ENCODE data around the gene SLC38A4. TPM values are rescaled to one million over a fixed set of nuclear protein-coding genes. Genes with fewer than 3 reads are reported as not detected.

SLC38A4 gene
- total RNA-seq, 4 donors from 2014 or later = 0.23 to 0.54 TPM; not detected in 2

GRCh38 chr12:46824709-46825108 is 1.1 kb downstream of the SLC38A4 start:
- TF ChIP-seq POLR2AphosphoS5 (IDR thresholded peaks at IDR 0.05) (no peak), POLR2A (IDR thresholded peaks at IDR 0.05) (no peak)
- Histone ChIP-seq H3K9me3 (no peaks in the 10 kb centered on the region), H3K4me3 (no peak overlapping the region), H3K27me3 (peaks cover 31% of the 10 kb centered on the region), H3K27ac (no peak overlapping the region), H3K4me1 (peaks cover 0 to 7% (median 0%) of the 10 kb centered on the region in 3 donors), H3K36me3 (no peaks in the 10 kb centered on the region)
- 100% methylated on average over 2 of the region's 2 CpGs for WGBS, 2 donors (ENCODE audit: low coverage in 1 of 2)
- no peak for ATAC-seq

- Histone ChIP-seq H3K4me3 (no peak overlapping the region), H3K36me3 (no peaks in the 10 kb centered on the region), H3K27me3 (peaks cover 3% of the 10 kb centered on the region), H3K9me3 (no peaks in the 10 kb centered on the region), H3K27ac (no peak overlapping the region), H3K4me1 (no peaks in the 10 kb centered on the region)
- no peak for ATAC-seq
- TF ChIP-seq POLR2A (IDR thresholded peaks at IDR 0.05) = no peak
- no peak for TF ChIP-seq POLR2AphosphoS5 (IDR thresholded peaks at IDR 0.05)
- TF ChIP-seq, protein P1, sequence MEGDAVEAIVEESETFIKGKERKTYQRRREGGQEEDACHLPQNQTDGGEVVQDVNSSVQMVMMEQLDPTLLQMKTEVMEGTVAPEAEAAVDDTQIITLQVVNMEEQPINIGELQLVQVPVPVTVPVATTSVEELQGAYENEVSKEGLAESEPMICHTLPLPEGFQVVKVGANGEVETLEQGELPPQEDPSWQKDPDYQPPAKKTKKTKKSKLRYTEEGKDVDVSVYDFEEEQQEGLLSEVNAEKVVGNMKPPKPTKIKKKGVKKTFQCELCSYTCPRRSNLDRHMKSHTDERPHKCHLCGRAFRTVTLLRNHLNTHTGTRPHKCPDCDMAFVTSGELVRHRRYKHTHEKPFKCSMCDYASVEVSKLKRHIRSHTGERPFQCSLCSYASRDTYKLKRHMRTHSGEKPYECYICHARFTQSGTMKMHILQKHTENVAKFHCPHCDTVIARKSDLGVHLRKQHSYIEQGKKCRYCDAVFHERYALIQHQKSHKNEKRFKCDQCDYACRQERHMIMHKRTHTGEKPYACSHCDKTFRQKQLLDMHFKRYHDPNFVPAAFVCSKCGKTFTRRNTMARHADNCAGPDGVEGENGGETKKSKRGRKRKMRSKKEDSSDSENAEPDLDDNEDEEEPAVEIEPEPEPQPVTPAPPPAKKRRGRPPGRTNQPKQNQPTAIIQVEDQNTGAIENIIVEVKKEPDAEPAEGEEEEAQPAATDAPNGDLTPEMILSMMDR (IDR thresholded peaks at IDR 0.05) = no peak
- no peak for TF ChIP-seq EP300 (IDR thresholded peaks at IDR 0.05)
These were observed 7.2 kb downstream of the SLC38A4 start for GRCh38 chr12:46818642-46819041.

DNA sequence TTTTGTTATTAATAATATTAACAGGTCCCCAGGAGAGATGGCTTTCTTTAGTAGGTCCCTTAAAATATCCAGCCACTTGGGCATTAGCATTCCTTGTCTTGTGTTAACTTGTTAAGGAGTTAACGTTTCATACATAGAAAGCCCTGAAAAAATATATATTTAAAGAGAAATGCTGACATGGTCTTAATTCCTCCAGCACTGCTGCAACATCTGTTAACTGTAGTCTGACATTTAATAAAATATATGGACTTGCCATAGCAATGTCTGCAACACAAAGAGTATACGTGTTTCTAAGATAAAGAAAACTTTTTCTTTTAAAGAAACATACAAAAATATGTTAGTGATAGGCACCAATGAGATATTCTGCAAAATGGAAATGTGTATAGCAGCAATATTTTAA is 10.0 kb downstream of the SLC38A4 start:
- no peaks in the 10 kb centered on the region for H3K4me1 ChIP-seq
- WGBS, 2 donors (ENCODE audit: low coverage in 1 of 2) = 24 to 29% methylated on average over 2 of the region's 2 CpGs
- no peaks in the 10 kb centered on the region for H3K27me3 ChIP-seq
- no peak for ATAC-seq
- H3K36me3 ChIP-seq = no peaks in the 10 kb centered on the region
- H3K9me3 ChIP-seq = no peaks in the 10 kb centered on the region
- H3K27ac ChIP-seq = no peak overlapping the region
- no peak overlapping the region for H3K4me3 ChIP-seq
- TF ChIP-seq, protein P1 (IDR thresholded peaks at IDR 0.05) = no peak
- no peak for TF ChIP-seq EP300 (IDR thresholded peaks at IDR 0.05)
- TF ChIP-seq POLR2AphosphoS5 (IDR thresholded peaks at IDR 0.05) = no peak
- TF ChIP-seq POLR2A (IDR thresholded peaks at IDR 0.05) = no peak

- H3K9me3 ChIP-seq = no peaks in the 10 kb centered on the region
- no peaks in the 10 kb centered on the region for H3K36me3 ChIP-seq
- H3K27me3 ChIP-seq = no peaks in the 10 kb centered on the region
- ATAC-seq = no peak
- TF ChIP-seq EP300 (IDR thresholded peaks at IDR 0.05) (no peak), POLR2A (IDR thresholded peaks at IDR 0.05) (no peak), POLR2AphosphoS5 (IDR thresholded peaks at IDR 0.05) (no peak)
- TF ChIP-seq, protein P1 (IDR thresholded peaks at IDR 0.05) = no peak
- WGBS, 2 donors (ENCODE audit: low coverage in 1 of 2) = 77 to 100% methylated on average over 2 of the region's 2 CpGs
- no peaks in the 10 kb centered on the region for H3K4me1 ChIP-seq
- no peak overlapping the region for H3K4me3 ChIP-seq
- H3K27ac ChIP-seq = no peak overlapping the region
These were observed 11.7 kb downstream of the SLC38A4 start for GRCh38 chr12:46814143-46814542.

GRCh38 chr12:46811185-46811584 is 14.6 kb downstream of the SLC38A4 start:
- Histone ChIP-seq H3K27ac (no peak overlapping the region), H3K36me3 (no peaks in the 10 kb centered on the region), H3K27me3 (no peaks in the 10 kb centered on the region), H3K9me3 (no peaks in the 10 kb centered on the region), H3K4me3 (no peak overlapping the region), H3K4me1 (no peaks in the 10 kb centered on the region)
- TF ChIP-seq EP300 (IDR thresholded peaks at IDR 0.05) = no peak
- TF ChIP-seq POLR2A (IDR thresholded peaks at IDR 0.05) = no peak
- TF ChIP-seq POLR2AphosphoS5 (IDR thresholded peaks at IDR 0.05) = no peak
- TF ChIP-seq, protein P1 (IDR thresholded peaks at IDR 0.05) = no peak
- ATAC-seq = no peak
- WGBS, 2 donors (ENCODE audit: low coverage in 1 of 2) = 33 to 61% methylated on average over 1 of the region's 1 CpG
